Hematopoietic multipotent progenitor cell treated with erythropoietin and hydrocortisone succinate and interleukin-3 and kit ligand, for 17 days (in vitro differentiated cells): Measurements from ENCODE around the gene CKMT1B.
"Not testable (repeated sequence)": the region's sequence is repeated elsewhere in the genome, so short reads cannot be mapped to it uniquely, and the experiment has no call there.

Experiments used
- DNase-seq: peaks from one replicate; pipeline ENCODE4 v3.0.0-alpha.2; 2015; ENCODE audit warnings: low spot score

CKMT1B gene

GRCh38 chr15:43638464-43639204 is 44.8 kb downstream of the CKMT1B start:
- DNase-seq, result not testable (repeated sequence)
